ENCODE measurements around the gene TMEM271. TPM values are rescaled to one million over a fixed set of nuclear protein-coding genes. Genes with fewer than 3 reads are reported as not detected.
A peak's percentile ranks its signal among the peaks of the same experiment; 100 is the strongest.

The TMEM271 gene
- total and polyA plus RNA-seq, 4 experiments from 2014 or later, result not detected

GRCh38 chr4:605702-606425, 29.8 kb upstream of the TMEM271 start:
- DNase-seq, result no peak
- Histone ChIP-seq H3K4me3 (ENCODE audit: low read length in 2 of 2) (no peak overlapping the region), H3K9me3 (ENCODE audit: control insufficient read depth in 1 of 2, low read length in 2 of 2) (no peaks in the 10 kb centered on the region), H3K4me1 (ENCODE audit: insufficient read depth, low read length) (no peaks in the 10 kb centered on the region), H3K27ac (ENCODE audit: low read depth, low read length) (no peak overlapping the region), H3K36me3 (ENCODE audit: insufficient read depth, low read length) (no peaks in the 10 kb centered on the region), H3K27me3 (ENCODE audit: insufficient read depth, low read length) (no peaks in the 10 kb centered on the region)
- intact Hi-C loops (cut with micrococcal nuclease), result no loop called here
- H3K4me1 Mint-ChIP-seq, result peaks cover 0 to 6% (median 4%) of the 10 kb centered on the region in 4 donors
- CTCF ChIA-PET (ENCODE audit: partially characterized antibody), result no interaction called here
- POLR2A ChIA-PET (ENCODE audit: partially characterized antibody), result no interaction called here
- no peak overlapping the region for H3K27ac Mint-ChIP-seq
- H3K4me3 Mint-ChIP-seq, result no peak overlapping the region
- H3K27me3 Mint-ChIP-seq, result peaks cover 19 to 27% of the 10 kb centered on the region in 2 donors
- no peaks in the 10 kb centered on the region for H3K36me3 Mint-ChIP-seq
- peaks cover 0 to 3% (median 0%) of the 10 kb centered on the region in 8 donors for H3K9me3 Mint-ChIP-seq

GRCh38 chr4:604131-604530, 28.0 kb upstream of the TMEM271 start:
- no peaks in the 10 kb centered on the region for H3K36me3 Mint-ChIP-seq
- H3K4me1 ChIP-seq (ENCODE audit: insufficient read depth, low read length), result no peaks in the 10 kb centered on the region
- POLR2A ChIA-PET (ENCODE audit: partially characterized antibody), result no interaction called here
- intact Hi-C loops (cut with micrococcal nuclease), result no loop called here
- no peak for DNase-seq
- no peak overlapping the region for H3K27ac Mint-ChIP-seq
- no peak overlapping the region for H3K27ac ChIP-seq (ENCODE audit: low read depth, low read length)
- no peaks in the 10 kb centered on the region for H3K27me3 ChIP-seq (ENCODE audit: insufficient read depth, low read length)
- H3K27me3 Mint-ChIP-seq, result peaks cover 13 to 19% of the 10 kb centered on the region in 2 donors
- CTCF ChIA-PET (ENCODE audit: partially characterized antibody), result no interaction called here
- H3K9me3 ChIP-seq (ENCODE audit: control insufficient read depth in 1 of 2, low read length in 2 of 2), result no peaks in the 10 kb centered on the region
- no peak overlapping the region for H3K4me3 ChIP-seq (ENCODE audit: low read length in 2 of 2)
- no peaks in the 10 kb centered on the region for H3K36me3 ChIP-seq (ENCODE audit: insufficient read depth, low read length)
- H3K4me3 Mint-ChIP-seq, result no peak overlapping the region
- H3K9me3 Mint-ChIP-seq, result peaks cover 0 to 2% (median 0%) of the 10 kb centered on the region in 8 donors
- peaks cover 0 to 6% (median 3%) of the 10 kb centered on the region in 4 donors for H3K4me1 Mint-ChIP-seq

- no peak overlapping the region for H3K27ac Mint-ChIP-seq
- no peak overlapping the region for H3K4me3 Mint-ChIP-seq
- Histone ChIP-seq H3K9me3 (ENCODE audit: control insufficient read depth in 1 of 2, low read length in 2 of 2) (no peaks in the 10 kb centered on the region), H3K27me3 (ENCODE audit: insufficient read depth, low read length) (no peaks in the 10 kb centered on the region), H3K4me1 (ENCODE audit: insufficient read depth, low read length) (no peaks in the 10 kb centered on the region), H3K36me3 (ENCODE audit: insufficient read depth, low read length) (no peaks in the 10 kb centered on the region), H3K4me3 (ENCODE audit: low read length in 2 of 2) (no peak overlapping the region), H3K27ac (ENCODE audit: low read depth, low read length) (no peak overlapping the region)
- H3K4me1 Mint-ChIP-seq, result peaks cover 0 to 6% (median 3%) of the 10 kb centered on the region in 4 donors
- H3K9me3 Mint-ChIP-seq, result peaks cover 0 to 4% (median 0%) of the 10 kb centered on the region in 8 donors
- H3K36me3 Mint-ChIP-seq, result no peaks in the 10 kb centered on the region
- peak in 4 of 5 donors; percentile 4 to 35 (median 16) for DNase-seq
- ChIA-PET CTCF (ENCODE audit: partially characterized antibody) (no interaction called here), POLR2A (ENCODE audit: partially characterized antibody) (no interaction called here)
- intact Hi-C loops (cut with micrococcal nuclease), result no loop called here
- peaks cover 11 to 20% of the 10 kb centered on the region in 2 donors for H3K27me3 Mint-ChIP-seq
Measured at GRCh38 chr4:602559-602942, 26.5 kb upstream of the TMEM271 start.

DNA sequence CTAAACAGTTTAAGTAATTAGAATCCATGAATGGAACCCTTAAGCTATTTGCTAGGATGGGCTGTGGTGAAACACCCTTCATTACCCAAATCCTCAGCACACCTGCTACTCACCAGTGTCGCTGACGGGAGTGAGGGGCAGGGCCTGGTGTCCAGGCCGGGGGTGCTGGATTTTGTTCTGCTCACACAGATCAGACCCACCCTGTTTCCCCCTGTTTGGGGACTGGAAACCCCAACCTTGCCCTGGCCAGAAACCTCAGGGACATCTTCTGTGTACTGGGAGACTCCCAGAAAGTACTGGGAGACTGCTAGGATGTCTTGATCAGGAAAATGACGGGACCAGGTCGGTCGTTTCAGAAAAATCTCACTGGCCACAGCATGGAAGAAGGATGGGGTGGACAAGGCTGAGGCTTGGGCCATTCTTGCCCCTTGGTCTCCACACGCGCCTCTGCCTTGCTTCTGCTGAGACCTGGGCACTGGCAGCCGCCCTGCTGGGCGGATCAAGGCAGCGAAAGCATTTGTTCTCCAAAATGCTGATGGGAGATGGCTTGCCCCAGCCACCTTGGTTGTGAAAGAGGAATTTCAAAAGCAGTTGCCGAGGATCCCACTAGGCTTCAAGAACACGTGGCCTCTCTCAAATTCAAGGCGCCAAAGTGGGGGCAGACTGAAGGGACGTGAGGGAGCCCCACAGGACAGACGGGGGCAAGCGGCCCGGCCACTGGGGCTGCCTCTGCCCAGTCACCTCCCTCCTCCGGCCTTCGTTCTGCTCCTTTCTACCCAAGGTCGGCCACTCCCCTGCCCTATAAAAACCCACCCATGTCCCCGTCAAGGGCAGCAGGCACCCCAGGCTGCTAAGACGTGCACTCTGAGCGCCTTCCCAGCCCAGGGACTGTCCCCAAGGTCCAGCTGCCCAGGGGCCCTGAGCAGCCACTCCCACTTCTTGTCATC, 25.8 kb upstream of the TMEM271 start:
- H3K4me1 ChIP-seq (ENCODE audit: insufficient read depth, low read length), result no peaks in the 10 kb centered on the region
- Mint-ChIP-seq H3K27ac (no peak overlapping the region), H3K9me3 (peaks cover 0 to 8% (median 0%) of the 10 kb centered on the region in 8 donors), H3K4me1 (peaks cover 0 to 6% (median 3%) of the 10 kb centered on the region in 4 donors), H3K27me3 (peaks cover 15 to 20% of the 10 kb centered on the region in 2 donors), H3K4me3 (no peak overlapping the region), H3K36me3 (no peaks in the 10 kb centered on the region)
- no peaks in the 10 kb centered on the region for H3K9me3 ChIP-seq (ENCODE audit: control insufficient read depth in 1 of 2, low read length in 2 of 2)
- POLR2A ChIA-PET (ENCODE audit: partially characterized antibody), result no interaction called here
- no peaks in the 10 kb centered on the region for H3K36me3 ChIP-seq (ENCODE audit: insufficient read depth, low read length)
- intact Hi-C loops (cut with micrococcal nuclease), result no loop called here
- no peaks in the 10 kb centered on the region for H3K27me3 ChIP-seq (ENCODE audit: insufficient read depth, low read length)
- CTCF ChIA-PET (ENCODE audit: partially characterized antibody), result no interaction called here
- DNase-seq, result no peak
- H3K27ac ChIP-seq (ENCODE audit: low read depth, low read length), result no peak overlapping the region
- no peak overlapping the region for H3K4me3 ChIP-seq (ENCODE audit: low read length in 2 of 2)

DNA sequence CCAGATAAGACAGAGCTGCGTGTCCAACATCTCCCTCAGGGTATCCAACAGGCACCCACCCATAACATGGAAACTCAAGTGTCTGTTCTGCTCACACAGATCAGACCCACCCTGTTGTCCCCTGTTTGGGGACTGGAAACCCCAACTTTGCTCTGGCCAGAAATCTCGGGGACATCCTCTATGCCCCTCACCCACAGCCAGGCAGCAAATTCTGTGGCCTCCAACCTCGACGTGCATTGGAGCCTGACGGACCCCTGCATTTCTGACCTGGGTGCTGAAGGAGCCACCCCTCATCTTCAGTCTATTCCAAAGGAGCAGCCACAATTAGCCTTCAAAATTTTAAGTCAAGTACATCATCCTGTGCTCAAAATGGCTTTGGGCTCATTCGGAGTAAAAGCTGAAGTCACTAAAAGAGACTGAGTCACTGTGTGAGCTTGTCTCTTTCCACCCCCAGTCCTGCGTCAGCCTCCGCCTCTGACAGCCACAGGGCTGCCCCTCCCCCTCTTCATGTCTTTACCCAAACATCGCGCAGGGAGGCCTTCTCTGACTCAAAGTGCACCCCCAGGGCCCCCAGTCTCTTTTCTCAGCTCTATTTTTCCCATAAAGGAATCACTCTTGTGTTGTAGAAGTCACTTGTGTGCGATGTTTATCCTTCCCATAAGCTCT, 24.9 kb upstream of the TMEM271 start:
- intact Hi-C loops (cut with micrococcal nuclease), result no loop called here
- H3K4me1 ChIP-seq (ENCODE audit: insufficient read depth, low read length), result no peaks in the 10 kb centered on the region
- no peak for DNase-seq
- CTCF ChIA-PET (ENCODE audit: partially characterized antibody), result no interaction called here
- no peak overlapping the region for H3K4me3 ChIP-seq (ENCODE audit: low read length in 2 of 2)
- no peaks in the 10 kb centered on the region for H3K27me3 ChIP-seq (ENCODE audit: insufficient read depth, low read length)
- peaks cover 0 to 9% (median 1%) of the 10 kb centered on the region in 8 donors for H3K9me3 Mint-ChIP-seq
- no peak overlapping the region for H3K27ac Mint-ChIP-seq
- peaks cover 19 to 20% of the 10 kb centered on the region in 2 donors for H3K27me3 Mint-ChIP-seq
- no peaks in the 10 kb centered on the region for H3K36me3 Mint-ChIP-seq
- POLR2A ChIA-PET (ENCODE audit: partially characterized antibody), result no interaction called here
- no peaks in the 10 kb centered on the region for H3K9me3 ChIP-seq (ENCODE audit: control insufficient read depth in 1 of 2, low read length in 2 of 2)
- H3K27ac ChIP-seq (ENCODE audit: low read depth, low read length), result no peak overlapping the region
- peaks cover 0 to 6% (median 3%) of the 10 kb centered on the region in 4 donors for H3K4me1 Mint-ChIP-seq
- no peaks in the 10 kb centered on the region for H3K36me3 ChIP-seq (ENCODE audit: insufficient read depth, low read length)
- no peak overlapping the region for H3K4me3 Mint-ChIP-seq

DNA sequence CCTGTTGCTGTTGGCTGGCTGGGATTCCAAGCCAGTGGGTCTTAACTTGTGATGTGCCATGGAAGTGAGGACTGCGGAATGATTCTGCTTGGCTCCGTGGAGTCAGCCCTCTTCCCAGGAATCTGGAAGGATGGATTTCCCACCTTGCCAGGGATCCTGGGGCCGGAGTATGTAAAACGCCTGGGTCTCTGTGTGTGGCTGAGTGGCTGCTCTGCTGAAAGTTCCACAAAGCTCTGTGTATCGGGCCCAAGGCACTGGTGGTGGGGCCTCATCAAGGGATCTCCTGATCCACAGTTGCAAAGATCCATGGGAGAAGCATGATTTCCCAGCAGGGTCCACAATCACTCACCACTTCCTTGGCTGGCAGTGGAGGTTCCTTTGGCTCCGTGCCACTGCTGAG, 24.1 kb upstream of the TMEM271 start:
- Histone ChIP-seq H3K36me3 (ENCODE audit: insufficient read depth, low read length) (no peaks in the 10 kb centered on the region), H3K27me3 (ENCODE audit: insufficient read depth, low read length) (no peaks in the 10 kb centered on the region), H3K4me1 (ENCODE audit: insufficient read depth, low read length) (no peaks in the 10 kb centered on the region), H3K4me3 (ENCODE audit: low read length in 2 of 2) (no peak overlapping the region), H3K9me3 (ENCODE audit: control insufficient read depth in 1 of 2, low read length in 2 of 2) (no peaks in the 10 kb centered on the region), H3K27ac (ENCODE audit: low read depth, low read length) (no peak overlapping the region)
- Mint-ChIP-seq H3K27ac (no peak overlapping the region), H3K4me3 (no peak overlapping the region), H3K27me3 (peaks cover 16% of the 10 kb centered on the region in 2 donors), H3K9me3 (peaks cover 0 to 9% (median 6%) of the 10 kb centered on the region in 8 donors), H3K4me1 (peaks cover 0 to 6% (median 2%) of the 10 kb centered on the region in 4 donors), H3K36me3 (no peaks in the 10 kb centered on the region)
- ChIA-PET POLR2A (ENCODE audit: partially characterized antibody) (no interaction called here), CTCF (ENCODE audit: partially characterized antibody) (no interaction called here)
- intact Hi-C loops (cut with micrococcal nuclease), result no loop called here
- no peak for DNase-seq

GRCh38 chr4:598925-599324, 22.8 kb upstream of the TMEM271 start:
- CTCF ChIA-PET (ENCODE audit: partially characterized antibody), result no interaction called here
- peaks cover 3 to 18% (median 13%) of the 10 kb centered on the region in 8 donors for H3K9me3 Mint-ChIP-seq
- Histone ChIP-seq H3K27me3 (ENCODE audit: insufficient read depth, low read length) (no peaks in the 10 kb centered on the region), H3K4me1 (ENCODE audit: insufficient read depth, low read length) (no peaks in the 10 kb centered on the region), H3K27ac (ENCODE audit: low read depth, low read length) (no peak overlapping the region), H3K36me3 (ENCODE audit: insufficient read depth, low read length) (no peaks in the 10 kb centered on the region), H3K4me3 (ENCODE audit: low read length in 2 of 2) (no peak overlapping the region), H3K9me3 (ENCODE audit: control insufficient read depth in 1 of 2, low read length in 2 of 2) (no peaks in the 10 kb centered on the region)
- DNase-seq, result no peak
- H3K36me3 Mint-ChIP-seq, result no peaks in the 10 kb centered on the region
- H3K4me1 Mint-ChIP-seq, result peaks cover 0 to 3% (median under 1%) of the 10 kb centered on the region in 4 donors
- peaks cover 18 to 20% of the 10 kb centered on the region in 2 donors for H3K27me3 Mint-ChIP-seq
- intact Hi-C loops (cut with micrococcal nuclease), result no loop called here
- POLR2A ChIA-PET (ENCODE audit: partially characterized antibody), result no interaction called here
- no peak overlapping the region for H3K4me3 Mint-ChIP-seq
- no peak overlapping the region for H3K27ac Mint-ChIP-seq
